HL-60/S4 treated with phorbol 12-myristate 13-acetate at 8.2 ng/mL for 4 days and 3 days (cell line): Measurements from ENCODE around the gene AGXT2.

Experiments
- in situ Hi-C: fragments of 300-500 bp; cut with MboI; formaldehyde crosslinking; loops from 2 replicates; pipeline ENCODE4 v1.15.0; 2022; ENCODE audit warnings: low sequenced_read_pairs

AGXT2 gene

DNA sequence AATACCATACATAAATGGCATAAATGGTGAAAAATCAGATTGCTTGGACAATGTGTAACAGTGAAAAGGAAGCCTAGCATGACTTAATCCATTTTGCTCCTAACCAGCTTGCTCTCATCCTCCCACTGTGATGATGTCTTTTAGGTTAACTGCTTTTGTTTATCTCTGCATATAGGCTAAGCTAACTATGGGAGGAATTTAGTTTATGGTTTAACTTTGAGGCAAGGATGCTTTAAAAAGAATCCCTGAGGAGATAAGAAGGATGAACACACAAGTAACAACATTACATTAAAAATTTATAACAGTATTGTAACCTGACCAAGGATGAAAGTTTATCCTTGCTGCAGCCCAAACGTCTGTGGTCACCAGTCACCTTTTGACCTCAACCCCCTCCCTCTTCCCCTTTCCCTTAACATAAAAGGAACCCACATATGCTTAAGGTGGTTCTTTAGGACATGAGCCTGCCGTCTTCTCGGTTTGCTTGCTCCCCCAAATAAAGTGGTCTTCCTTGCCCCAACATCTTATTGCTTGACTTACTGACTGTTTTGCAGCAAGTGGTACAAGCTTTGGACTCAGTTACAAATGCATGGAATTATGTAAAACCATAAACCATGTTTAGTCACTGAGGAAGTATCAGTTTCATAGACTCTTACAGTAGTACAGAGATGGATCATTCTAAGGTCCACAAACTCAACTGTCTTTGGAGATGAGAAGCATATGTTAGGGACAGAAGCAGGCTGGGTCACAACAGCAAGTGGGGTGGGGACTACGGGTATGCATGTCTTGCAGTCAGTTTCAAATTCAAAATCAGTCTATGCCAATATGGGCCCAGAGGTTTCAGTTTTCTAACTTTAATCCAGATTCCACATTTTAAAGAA is 31.3 kb downstream of the AGXT2 start:
- in situ Hi-C loops, result no loop called here

DNA sequence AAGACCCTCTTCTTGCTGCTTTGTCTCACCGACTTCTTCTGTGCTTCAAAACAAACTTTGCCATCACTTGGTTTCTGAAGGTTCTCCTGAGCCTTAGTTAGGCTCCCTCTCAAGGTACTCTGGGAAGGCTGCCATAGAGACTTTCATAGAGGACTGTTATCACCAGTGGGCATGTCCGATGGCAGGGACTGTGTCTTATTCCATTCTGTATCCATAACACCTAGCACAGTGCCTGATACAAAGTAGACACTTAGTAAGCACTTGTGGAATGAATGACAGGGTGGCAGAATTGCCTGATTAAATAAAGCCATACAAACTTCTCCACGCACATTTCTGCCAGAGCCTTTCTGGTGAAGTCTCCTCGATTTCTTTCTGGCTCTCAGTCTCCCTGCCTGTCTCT is 32.7 kb downstream of the AGXT2 start:
- in situ Hi-C loops, result no loop called here

DNA sequence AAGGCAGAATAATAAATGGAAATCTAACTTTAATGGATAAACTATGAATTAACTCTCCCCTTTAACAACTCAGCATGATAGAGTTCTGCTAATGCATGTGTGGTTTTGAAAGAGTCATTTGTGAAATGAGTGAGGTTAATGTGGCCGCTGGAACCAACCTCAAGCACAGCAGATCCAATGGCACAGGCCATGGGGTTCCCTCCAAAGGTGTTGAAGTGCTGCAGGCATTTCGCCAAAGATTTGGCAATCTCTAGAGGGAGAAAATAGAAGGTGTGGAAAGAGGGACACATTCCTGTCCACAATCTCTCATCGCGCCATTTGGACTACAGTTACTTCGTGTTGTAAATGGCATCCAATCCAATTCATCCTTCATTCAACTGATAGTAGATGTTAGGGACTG is 35.0 kb downstream of the AGXT2 start:
- in situ Hi-C loops, result no loop called here

DNA sequence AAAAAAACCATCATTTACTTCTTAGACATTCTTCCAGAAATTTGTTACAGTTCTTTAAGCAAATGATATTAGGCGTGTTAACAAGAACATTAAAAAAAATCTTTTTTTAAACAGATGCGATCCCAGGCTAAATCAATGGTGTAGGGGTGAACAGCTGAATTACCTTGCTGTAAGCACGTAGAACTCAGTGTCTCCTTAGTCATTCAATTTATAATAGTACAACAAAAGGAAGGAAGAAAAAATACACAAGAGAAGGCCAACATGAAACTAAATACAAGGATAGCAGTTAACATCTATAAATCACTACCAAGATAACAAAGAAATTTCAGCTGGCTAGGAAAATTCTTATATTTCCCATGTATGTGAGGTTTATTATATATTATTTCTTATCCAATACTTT is 35.4 kb downstream of the AGXT2 start:
- in situ Hi-C loops, result no loop called here

DNA sequence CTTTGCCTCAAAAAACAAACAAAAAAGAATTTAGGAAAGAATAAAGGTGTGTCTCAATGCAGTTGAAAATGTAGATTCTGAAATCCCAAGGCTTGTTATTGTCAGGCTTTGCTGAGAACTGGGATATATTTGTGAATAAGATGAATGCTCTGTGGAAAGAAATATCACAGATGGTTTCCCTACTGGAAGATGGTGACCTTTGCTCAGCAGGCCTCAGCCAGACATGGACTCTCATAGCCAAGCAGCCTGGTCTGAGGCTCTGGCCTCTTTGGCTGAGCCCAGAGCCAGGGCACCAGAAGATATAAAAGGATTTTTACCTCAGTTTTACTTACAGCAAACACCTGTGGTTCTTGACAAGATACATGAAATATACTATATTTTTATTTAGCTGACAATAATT is 37.1 kb downstream of the AGXT2 start:
- in situ Hi-C loops, result no loop called here

DNA sequence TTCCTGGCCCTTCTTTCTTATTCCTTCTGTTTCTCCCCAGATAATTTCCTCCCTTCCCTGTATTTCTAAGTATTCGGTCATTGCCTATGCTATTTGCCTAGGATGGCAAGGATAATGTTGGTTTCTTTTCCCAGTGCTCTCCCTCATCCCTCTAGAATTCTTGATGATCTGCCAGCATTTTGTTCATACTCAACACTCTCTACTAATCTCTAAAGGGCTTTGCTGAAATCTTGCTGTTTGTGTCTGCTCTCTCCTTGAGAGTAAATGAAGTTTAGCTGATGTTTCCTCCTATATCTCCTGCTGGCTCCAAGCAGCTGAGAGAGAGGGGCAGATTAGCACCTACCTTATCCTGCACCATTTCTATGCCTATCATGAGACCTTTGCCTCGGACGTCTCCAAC is 38.1 kb downstream of the AGXT2 start:
- in situ Hi-C loops, result no loop called here

DNA sequence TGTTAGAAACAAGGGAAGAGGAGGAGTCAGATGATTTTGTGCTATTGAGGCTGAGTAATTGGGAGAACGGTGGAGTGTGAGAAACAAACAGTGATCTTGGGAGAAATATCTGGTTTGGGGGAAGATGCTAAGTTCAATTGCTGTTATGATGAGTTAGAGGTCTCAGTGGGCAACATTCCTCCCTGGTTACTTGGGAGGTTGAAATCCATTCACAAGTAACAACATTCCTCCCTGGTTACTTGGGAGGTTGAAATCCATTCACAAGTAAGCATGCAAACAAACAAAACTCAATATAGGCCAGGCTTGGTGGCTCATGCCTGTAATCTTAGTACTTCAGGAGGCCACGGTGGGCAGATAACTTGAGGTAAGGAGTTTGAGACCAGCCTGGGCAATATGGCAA is 38.7 kb downstream of the AGXT2 start:
- in situ Hi-C loops, result no loop called here

DNA sequence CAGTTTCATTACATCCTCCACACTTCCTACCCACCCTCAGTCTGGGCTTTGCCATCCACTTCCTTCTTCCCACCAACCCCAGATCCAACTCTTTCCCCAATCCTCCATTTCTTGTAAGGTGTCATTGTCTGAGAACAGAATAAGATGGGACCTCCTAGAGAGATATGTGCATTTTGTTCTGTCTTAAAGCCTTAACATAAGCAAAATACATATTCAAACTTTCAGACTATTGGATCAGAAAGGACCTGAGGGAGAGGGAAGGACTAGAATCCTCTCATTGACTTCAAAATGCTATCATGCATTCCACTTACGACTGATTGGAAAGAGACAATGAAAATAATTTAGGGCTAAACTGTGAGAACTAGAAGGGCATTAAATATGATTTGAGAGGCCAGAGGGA is 43.0 kb downstream of the AGXT2 start:
- in situ Hi-C loops, result no loop called here

DNA sequence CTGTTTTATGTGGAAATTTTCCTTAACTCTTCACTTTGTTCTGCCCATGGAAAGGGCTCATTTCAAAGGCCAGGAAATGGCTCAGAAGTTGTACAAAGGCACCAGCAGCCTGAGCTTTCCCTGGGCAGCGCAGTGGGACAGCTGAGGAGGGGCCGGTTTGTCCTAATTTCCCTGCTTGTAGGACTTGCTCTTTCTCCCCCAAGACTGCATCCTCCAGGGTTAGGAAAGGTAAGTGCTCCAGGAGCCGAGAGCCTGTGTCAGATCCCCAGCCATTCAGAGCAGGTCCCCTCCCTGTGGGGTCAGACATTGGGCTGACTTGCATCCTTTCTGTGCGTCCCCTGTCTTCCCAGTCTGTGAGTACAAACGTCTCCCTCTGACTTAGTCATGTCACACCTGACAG is 43.5 kb downstream of the AGXT2 start:
- in situ Hi-C loops, result no loop called here

DNA sequence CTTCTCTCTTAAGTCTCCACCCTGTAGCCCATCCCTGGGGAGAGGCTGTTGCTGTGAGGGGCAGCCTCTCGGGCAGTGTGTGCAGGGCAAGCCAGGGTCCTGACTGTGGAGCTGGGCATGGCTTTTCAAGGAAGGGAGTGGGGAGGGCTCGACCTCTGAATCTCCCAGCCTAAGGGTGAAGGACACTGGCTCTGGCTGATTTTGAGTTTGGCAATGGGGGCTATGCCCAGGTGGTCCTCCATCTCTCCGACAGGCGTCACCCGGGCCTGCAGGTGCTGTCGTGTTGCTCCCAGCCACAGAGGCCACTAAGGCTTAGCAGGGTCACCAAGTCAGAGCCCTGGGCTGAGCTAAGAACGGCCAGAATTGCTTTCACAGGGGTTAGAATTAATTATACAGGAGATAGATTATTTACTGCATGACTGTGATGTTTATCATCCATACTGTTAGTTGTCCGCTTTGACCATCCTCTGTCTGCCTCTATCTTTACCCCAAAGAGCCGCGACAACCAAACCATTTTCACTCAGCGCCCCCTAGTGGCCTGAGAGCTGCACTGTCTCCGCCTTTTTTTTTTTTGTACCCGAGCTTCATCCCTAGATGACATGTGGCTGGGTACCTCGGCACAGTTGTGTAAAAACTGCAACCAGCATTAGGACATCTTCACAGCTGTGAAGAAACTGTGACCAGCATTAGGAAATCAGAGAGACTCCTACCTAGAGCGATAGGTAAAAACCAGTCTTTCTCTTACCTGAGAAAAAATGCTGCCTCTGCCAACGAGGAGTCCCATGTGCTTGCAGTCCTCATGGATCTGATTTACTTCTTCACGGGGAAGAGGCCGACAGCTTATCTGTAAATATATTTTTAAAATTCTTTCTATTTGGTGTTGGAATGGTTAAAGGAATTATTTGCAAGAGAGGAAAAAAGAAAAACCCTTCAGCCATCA is 44.5 kb downstream of the AGXT2 start:
- in situ Hi-C loops, result no loop called here

DNA sequence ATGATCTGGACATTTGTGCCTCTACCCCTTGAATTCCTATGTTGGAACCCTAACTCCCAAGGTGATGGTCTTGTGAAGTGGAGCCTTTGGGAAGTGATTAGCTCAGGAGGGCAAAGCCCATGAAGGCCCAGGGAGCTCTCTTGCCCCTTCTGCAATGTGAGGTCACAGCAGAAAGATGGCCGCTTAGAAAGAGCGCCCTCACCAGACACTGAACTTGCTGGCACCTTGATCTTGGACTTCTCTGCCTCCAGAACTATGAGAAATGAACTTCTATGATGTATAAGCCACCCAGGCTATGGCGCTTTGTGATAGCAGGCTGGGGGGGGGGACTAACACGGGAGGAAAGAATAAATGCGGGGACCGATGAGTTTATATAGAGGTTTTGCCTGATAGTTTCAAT is 45.3 kb downstream of the AGXT2 start:
- in situ Hi-C loops, result no loop called here

DNA sequence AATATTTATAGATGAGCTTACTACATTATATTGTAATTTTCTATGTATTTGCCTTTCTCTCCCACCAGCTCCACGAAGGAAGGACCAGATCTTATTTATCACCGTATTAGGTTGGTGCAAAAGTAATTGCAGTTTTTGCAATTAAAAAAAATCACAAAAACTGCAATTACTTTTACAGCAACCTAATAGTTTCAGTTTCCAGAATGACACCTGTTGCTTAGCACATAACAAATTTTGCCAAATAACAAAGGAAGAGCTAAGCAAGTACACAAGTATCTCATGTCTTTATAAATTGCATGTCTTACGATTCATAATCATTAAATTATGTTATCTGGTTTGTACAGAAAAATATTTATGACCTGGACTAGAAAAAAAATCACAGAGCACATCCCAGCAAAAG is 45.9 kb downstream of the AGXT2 start:
- in situ Hi-C loops, result no loop called here

DNA sequence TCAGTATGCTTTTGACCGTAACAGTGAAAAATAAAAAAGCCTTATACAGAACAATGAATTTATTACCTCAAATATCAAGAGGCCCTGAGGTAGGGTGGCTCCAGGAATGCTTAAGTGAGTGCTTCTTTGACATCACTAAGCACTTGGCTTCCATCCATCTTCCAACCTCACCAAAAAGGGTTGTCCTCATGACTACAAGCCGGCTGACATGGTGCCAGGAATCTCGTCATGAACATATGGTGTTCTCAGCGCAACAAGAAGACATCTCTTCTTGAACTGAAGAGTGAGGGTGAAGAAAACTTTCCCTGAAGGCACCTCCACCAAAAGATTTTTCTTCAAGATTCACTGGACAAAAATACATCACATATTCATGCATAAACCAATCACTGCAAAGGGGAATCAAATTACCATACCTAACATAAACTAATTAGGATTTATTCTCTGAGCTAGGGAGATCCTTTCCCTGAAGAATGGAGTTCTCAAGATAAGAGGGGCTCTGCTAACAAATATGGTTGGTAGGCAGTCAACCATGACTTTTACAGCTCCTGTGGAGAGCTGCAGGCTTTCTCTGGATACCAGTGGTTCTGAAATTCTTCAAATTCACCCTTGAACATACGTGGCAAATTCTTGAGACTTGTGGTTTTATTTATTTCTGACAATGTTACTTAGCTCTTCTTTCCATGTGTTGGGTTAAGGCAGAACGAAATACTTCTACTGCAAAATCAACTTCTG is 49.5 kb downstream of the AGXT2 start:
- in situ Hi-C loops, result no loop called here

DNA sequence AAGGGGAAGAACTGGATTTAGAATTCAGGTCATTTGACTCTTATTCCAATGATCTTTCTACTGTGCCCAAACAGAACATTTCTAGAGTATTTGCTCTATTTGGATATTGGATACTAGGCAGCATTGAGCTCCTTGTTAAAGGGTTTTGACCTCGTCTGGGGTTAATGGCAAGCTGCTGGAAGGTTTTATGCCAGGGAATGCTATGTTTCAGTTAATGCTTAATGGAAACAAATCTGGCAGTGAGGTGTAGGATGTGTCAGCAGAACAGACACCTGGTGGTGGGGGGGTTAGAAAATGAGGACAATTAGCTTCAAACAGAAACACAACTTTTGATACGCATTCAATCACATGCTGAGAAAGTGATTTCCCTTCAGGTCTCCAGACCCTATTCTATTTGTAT is 51.5 kb downstream of the AGXT2 start:
- in situ Hi-C loops, result no loop called here

DNA sequence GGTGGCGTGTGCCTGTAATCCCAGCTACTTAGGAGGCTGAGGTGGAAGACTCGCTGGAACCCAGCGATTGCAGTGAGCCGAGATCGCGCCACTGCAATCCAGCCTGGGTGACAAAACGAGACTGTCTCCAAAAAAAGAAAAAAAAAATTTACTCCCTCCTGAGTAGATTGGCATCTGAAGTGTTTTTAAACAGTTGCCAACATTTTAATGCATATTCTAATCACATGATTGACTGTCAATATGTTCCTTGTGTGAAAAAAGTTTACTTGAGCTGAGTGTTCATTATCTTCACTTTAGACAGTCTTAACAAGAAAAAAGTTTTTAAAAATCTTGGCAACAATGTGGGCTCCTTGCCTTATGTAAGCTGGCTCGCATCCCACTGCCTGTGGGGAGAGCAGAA is 53.8 kb downstream of the AGXT2 start:
- in situ Hi-C loops, result no loop called here

DNA sequence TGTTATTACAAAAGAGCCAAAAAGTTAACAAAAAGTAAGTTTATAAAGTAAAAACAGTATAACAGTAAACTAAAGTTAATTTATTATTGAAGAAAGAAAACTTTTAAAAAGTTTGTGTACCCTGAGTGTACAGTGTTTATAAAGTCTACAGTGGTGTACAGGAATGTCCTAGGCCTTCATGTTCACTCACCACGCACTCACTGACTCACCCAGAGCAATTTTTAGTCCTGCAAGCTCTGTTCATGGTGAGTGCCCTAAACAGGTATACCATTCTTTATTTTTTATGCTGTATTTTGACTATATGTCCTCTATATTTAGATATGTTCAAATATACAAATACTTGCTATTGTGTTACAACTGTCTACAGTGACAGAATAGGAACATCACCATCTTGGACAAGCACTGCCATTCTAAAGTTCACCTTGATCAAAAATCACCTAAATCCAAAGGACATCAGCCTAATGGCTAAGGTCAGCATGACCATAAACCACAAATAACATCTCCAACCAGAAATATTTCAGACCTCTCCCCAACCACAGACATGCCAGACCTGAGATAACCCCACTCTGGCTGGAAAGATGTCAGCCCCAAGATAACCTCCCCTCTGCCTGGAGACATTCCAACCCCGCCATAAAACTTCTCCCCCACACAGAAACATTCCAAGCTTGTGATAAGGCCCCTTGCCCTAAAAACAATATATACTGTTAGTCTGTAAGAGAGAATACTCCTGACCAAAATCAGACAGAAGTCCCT is 56.1 kb downstream of the AGXT2 start:
- in situ Hi-C loops, result no loop called here

DNA sequence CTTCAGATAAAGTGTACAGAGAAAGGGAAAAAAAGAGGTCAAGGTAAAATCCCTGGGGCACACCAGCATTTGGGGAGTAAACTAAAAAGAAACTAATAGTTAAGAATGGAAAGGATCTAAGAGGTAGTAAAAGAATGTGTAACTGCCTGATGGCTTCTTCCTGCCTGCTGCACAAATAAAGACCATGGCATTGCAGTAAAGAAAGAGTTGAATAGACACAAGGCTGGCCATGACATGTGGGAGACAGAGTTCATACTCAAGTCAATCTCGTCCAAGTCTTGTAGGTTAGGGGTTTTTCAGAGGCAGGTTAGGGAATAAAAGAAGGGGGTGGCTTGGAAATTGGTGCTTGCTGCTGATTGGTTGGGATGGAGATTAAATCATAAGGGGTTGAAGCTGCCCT is 60.8 kb downstream of the AGXT2 start:
- in situ Hi-C loops, result no loop called here

DNA sequence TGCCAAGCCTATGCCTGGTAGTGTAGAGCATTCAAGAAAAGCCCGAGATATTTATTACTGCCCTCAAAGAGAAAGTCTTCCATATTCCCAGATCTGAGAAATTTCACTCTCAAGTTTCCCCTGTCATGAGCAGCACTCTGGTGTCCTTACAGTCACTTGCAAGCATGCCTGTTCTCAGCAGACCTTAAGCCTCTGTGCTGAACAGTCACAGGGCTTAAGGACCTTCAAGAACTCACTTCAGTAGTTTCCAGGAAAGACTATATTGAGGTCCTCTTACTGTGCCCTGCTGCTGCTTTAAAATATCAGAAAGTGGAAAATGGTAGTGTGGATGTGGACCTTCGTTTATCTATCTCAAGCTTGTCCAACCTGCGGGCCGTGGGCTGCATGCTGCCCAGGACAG is 64.9 kb downstream of the AGXT2 start:
- in situ Hi-C loops, result no loop called here

DNA sequence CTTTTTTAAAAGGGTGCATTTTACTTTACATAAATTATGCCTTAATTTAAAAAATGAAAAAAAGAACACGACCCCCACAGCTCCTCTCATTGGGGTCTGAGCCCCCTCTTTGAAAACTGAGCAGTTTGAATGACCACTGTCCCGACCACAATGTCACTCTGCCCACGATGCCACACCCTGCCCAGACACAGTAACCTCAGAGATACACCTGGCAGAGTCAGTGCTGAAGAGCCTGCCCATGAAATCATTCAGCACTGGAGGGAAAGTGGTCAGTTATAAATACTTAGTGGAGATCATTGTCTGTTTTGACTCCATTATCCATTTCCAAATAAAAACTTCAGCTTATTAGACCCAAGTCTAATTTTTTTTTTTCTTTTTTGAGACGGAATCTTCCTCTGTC is 69.1 kb downstream of the AGXT2 start:
- in situ Hi-C loops, result no loop called here

DNA sequence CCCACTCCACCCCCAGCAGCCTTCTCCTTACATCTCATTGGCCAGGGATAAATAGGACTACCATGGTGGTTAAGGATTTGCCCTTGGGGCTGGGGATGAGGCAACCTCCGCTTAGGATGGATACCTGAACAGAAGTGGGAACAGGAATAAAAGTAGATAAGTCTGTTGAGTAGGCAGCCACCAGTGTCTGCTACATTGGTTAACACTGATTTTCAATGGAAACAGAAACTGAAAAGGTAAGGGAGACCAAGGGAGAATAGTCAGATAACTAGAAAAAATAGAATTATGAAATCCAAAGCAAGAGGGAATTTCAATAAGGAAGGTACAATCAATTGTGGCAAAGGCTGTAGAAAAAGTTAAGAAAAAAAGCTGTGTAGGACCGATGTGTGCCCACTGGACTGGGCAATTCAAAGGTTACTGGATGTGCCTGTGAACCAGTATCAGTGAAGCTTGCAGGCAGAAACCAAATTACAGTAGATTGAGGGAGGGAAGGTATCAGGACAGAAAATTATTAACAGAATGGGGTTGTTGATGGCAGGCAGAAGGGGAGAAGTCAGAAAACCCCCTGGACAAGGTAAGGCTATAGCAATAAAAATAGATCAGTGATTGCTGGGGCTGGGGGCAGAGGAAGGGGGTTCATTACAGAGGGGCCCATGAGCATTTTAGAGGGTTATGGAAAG is 69.7 kb downstream of the AGXT2 start:
- in situ Hi-C loops, result no loop called here
